GM21528 (cell line): ENCODE results near the gene FHIT.

ENCODE experiments used
- ATAC-seq: cut with Tn5 transposase; IDR thresholded peaks from one replicate; pipeline ENCODE4 v1.9.1; 2021; ENCODE audit warnings: mild to moderate bottlenecking, moderate library complexity; ENCODE audit not compliant: unreplicated experiment, low FRiP score

The FHIT gene

DNA sequence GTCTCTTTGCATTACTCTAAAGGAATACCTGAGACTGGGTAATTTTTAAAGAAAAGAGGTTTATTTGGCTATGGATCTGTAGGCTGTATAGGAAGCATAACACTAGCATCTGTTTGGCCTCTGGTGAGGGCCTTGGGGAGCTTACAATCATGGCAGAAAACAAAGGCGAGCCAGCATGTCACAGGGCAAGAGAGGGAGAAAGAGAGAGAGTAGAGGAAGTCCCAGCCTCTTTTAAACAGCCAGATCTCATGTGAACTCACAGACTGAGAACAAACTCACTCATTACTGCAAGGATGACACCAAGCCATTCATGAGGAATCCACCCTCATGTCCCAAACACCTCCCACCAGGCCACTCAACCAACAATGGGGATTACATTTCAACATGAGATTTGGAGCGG is 974.6 kb downstream of the FHIT start:
- ATAC-seq, result no peak

DNA sequence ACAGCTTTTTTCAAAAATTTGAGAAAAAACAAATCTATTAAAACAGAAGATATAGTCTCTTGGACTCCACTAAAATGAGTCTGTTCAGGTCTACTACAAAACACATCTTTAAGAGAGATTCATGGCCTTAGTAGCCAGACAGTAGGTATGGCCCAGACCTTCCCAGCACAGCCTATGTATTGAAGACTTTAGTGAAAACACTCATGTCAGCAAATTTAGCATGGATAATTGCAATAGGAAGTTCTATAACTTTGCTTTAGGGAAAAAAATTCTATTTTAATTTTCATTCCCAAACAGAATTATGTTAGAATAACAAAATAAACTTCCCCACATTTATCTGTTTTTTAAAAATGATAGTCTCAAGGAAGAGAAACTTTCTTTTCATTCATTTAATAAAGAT is 976.6 kb downstream of the FHIT start:
- ATAC-seq, result no peak

DNA sequence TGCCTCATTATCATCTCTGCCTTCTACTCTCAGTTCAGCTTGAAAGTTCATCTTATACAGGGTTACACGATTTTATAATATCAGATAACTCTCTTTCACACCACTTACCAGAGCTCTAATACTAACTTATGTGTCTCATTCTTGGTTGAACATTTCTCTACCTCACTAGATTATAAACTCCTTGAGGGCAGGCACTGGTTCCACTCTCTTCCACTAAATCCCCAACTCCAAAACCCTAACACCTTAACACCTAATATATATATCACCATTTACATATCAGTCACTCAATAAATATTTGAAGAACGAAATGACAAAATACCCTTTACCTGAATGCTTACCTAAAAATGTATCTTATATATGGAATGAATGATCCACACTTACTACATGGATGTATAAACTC is 977.2 kb downstream of the FHIT start:
- ATAC-seq, result no peak

DNA sequence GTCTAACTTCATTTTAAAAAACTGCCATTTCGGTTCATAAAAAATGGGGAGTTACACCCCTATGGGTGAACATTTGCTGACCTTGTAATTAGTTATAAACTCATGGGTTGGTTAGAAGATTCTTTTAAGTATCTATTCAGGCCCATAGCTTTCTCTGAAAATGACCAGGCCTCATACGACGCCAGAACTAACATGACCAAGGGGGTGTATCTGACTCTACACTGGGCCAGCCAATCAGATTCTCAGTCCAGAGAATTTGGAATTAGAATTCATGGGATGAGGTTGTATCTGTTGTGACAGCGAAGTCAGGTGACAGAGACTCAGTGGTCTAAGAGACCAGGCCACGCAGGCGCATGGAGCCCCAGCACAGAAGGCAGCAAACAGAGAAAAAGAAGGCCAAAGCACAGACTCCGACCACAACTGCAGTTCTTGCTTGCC is 981.4 kb downstream of the FHIT start:
- no peak for ATAC-seq

DNA sequence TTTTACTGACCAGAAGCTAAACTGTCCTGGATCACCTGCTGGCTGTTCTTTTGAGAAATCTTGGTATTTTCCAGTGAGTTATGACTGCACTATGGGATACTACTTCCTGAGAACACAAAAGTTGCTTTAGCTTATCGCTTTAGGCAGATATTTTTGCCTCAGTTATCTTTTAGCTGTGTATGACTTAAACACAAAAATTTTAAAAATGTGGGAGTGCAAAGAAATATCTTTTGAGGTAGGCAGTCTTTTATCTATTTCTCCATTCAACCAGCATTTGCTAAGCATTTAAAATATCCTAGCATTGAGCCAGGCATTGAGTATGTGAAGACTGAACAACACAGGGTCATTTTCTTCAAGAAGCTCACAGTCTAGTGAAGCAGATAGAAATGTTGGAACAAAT is 981.9 kb downstream of the FHIT start:
- no peak for ATAC-seq

DNA sequence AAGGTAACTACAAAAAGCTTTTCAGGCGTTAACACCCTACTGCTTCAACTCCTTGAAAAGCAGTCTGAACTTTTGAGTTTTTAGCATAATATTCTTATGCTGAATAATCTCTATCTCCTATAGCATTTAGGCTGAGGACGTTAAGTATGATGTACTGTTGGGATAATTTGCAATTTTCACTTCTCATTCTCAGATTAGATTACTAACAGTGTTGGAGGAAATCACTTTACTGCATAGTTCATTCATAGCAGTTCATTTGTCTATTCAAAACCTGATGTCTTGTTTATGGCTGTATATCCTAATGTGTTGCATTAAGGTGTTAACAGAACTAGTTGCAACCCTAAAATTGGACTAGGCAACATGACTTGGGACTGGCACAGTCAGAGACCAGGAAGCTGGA is 983.1 kb downstream of the FHIT start:
- ATAC-seq, result no peak

DNA sequence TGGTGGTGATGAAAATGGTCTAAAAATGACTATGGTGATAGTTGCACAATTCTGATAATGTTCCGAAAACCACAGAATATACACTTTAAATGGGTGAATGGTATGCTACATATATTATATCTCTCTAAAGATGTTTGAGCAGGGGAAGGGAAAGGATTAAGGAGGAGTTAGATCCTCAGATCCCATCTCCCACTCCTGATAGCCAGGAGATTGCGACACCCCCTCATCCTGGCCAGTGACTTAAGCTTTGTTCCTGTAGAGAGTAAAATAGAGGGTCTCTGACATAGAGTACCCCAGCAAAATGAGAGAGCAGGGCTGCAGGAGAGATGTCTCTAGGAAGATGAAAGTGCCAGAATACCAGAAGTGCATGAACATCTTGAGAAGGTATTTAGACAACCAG is 984.8 kb downstream of the FHIT start:
- ATAC-seq, result no peak

DNA sequence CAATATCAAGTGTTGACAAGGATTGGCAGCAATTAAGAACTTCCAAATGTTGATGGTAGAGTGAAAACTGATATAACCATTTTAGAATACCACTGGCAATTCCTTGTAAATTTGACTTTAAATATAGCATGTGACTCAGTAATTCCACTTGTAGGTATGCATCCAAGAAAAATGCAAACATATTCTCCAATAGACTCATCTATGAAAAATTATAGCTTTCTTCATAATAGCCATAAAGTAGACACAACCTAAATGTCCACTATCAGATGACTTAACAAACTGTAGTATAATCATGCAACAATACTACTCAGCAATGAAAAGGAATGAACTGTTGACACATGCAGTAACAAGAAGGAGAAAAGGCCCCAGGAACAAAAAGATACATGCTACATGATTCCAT is 988.1 kb downstream of the FHIT start:
- no peak for ATAC-seq

DNA sequence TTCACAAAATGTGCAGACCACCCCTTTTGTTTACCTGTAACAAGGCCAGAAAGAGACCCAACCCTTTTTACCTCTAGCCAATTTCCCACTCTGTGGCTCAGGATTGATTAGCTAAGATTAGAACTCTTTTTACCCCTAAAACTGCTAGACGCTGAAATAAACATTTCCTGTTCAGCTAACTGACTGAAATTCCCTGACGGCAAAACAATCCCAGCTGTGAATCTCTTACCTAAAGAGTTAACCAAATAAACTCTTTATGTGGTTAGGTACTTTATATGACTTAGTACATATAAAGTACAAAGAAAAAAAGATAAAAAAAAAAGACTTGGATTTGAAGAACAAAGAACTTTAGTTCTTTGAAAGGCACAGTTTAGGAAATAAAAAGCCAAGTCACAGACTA is 988.7 kb downstream of the FHIT start:
- ATAC-seq, result no peak

DNA sequence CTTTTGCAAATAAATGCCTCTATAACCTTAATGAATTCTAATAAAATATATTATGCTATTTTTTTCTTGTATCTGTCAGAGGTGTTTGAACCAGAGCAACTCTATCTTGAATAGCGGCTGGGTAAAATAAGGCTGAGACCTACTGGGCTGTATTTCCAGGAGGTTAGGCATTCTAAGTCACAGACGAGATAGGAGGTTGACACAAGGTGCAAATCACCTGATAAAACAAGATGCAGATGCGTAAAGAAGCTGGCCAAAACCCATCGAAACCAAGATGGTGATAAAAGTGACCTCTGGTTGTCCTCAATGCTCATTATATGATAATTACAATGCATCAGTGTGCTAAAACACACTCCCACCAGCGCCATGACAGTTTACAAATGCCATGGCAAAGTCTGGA is 990.7 kb downstream of the FHIT start:
- ATAC-seq, result no peak

DNA sequence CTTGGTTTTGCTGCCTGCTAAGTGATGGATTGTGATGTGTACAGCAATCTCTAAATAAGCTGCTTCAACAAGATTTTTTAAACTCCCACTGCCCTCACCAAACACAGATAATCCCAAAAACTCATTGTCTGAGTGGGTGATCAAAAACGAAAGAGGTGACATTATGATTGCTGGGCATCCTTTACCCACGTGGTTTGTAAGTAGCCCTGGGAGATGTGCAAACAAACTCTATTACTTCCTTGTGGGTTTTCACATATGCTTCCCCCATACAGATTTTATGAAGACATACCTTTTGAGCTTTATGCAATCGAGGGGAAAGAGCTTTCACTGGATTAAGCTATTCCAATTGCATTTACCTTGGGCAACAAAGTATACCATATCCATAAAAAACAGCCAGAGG is 1000.4 kb downstream of the FHIT start:
- no peak for ATAC-seq

DNA sequence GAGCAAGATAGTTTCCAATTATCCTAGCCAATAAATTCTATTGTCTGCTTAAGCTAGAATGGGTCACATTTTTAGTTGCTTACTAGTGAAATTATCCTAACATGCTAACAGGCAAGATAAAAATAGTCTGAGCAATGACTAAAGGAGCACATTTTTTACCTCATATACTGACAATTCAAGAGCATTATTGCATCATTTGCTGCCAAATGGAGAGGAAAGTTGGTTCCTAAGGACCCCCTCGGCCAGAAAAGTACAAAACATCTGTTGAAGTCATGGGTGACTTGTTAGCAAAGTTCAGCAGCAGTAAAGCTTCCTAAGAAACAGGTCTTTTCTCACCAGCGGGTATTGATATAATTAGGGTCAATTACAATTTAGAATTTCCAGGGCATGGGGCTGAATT is 1001.0 kb downstream of the FHIT start:
- no peak for ATAC-seq

DNA sequence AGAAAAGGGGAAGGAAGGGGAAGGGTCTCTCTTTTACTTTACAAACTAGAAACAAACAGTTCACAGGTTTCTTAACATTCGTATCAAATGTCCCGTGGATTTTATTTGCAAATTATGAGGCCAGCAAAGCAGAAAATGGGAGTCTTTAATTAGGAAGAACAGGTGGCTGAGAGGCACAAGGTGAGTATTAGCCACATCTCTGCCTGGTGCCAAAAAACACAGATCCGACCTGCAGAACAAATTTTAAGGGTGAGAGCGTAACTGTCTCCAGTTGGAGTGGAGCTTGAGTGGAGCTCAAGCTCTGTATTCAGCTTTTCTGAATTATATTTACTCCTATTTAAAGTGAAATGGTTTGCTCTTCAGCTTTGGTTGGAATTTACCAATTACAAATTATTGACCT is 1004.9 kb downstream of the FHIT start:
- ATAC-seq, result no peak

DNA sequence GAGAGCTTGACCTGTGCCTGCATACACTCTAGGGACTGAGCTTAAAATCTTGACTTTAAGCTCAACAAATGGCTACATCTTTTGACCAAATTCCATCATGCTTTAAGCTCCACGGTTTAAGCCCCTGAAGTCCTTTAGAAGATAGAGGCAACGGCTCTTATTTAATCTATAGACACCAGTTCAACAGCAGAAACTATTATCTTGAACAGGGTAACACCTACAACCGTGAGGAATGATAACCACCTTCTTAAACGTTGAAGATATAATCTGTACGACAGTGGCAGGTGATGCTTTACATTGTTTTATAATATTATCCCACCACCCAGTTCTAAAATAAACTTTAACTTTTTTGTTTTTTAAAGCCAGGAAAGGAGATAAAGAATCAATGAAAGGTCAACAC is 1007.8 kb downstream of the FHIT start:
- ATAC-seq, result no peak

DNA sequence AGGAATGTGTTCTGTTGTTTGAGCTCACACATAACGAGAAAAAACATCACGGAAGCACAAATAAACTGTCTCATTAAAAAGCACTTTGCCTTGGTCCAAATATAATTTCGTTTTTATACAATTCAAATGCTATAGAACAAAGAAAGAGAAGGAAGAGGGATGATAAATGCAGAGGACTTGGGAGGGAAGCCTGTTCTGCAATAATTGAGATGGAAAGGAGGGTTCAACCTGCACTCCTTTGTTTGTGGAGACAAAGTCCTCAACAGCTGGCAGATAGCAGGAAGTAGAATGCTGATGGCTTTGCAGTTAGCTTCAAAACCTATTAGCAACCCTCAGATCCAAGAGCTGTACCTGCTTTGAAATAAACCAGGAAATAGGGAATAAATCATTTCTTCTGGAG is 1010.8 kb downstream of the FHIT start:
- no peak for ATAC-seq

DNA sequence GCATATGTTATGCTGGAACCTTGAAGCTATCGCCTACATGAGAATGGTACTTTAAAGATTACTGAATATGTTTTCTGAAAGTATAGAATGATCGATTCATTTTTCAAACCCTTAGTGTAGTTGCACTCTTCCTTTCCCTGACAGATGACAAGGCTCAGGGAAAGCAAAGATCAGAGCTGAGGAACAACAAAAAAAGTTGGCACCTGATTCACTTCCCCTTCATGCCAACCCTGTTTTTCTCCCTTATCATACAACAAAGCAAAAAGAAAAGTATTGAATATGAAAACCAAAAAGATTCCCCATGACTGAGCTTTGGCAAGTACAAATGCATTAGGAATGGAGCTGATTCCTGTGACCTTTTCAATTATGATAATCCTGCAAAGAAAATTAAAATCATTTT is 1012.7 kb downstream of the FHIT start:
- no peak for ATAC-seq

DNA sequence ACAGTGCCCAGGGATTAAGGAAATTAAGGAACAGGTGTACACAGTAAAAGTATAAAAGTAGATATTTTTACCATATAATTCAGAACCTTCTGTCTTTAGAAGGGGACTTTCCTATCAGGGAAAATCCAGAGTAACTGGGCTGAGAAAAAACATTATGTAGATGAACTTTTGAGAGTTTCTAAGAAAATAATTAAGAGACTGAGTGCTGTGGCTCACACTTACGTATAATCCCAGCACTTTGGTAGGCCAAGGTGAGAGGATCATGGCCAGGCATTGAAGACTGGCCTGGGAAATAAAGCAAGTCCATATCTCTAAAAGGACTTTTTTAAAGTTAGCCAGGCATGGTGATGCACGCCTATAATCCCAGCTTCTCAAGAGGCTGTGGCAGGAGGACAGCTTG is 1021.8 kb downstream of the FHIT start:
- ATAC-seq, result no peak

DNA sequence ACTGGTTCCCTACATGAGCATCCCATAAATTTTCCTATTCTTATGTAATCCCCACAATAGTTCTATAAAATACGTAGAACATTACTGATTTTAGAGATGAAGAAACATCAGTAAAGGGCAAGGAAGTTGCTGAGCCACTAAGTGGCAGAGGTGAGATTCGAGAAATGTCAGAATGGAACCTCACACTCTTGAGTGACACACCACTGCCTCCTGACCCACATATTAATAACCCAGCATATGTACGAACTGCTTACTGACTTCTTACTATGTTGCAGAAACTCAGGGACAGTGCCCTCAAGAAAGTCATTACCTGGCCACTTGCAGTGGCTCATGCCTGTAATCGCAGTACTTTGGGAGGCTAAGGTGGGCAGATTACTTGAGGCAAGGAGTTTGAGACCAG is 1022.4 kb downstream of the FHIT start:
- no peak for ATAC-seq

DNA sequence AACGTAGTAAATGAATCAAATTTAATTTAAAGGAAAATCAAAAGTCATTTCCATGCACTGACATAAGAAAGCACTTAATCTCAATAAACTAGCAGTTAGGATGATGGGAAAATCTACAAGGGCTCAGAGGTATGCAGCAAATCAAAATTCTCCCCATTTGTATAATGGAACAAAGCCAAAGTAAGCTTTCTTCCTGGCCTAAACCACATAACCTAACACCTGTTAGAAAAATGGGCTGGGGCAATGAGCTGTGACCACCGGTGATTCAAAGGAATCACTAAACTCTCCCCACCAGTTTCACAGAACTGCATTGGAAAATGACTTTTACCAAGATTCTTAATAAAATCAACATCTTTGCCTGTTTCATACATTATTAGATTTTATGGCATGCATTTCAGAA is 1024.3 kb downstream of the FHIT start:
- ATAC-seq, result no peak

DNA sequence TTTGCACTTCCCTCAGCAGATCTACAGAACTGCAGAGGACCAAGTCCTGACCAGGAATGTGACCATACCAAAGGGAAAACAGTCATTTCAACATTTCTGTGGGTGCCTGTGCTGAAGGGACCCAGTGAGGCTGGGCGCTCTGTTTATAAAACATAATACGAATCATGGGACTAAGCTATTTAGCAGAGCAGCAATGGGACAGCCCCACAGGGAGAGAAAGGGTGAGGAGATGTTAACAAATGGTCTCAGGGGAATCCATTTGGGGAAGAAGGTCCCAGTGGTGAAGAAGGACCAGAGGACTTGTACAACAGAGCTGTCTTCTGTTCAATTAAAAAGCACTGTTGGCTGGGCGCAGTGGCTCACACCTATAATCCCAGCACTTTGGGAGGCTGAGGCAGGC is 1025.4 kb downstream of the FHIT start:
- ATAC-seq, result no peak

DNA sequence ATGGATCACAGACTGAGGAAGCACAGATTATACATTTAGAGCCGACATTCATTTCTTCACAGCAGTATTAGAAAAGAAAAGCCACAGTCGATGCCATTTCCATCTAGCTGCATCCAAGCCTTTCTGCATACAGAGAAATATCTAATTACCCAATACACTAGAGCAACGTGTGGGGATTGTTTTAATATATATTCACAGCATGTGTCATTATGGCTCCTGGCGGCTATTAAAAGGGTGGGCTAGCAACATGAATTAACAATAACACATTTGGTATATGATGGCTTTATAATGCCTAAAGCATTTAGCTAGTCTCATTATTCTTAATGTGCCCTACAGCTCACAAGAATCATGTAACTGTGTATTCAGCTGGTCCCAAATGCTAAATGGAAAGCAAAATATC is 1030.5 kb downstream of the FHIT start:
- ATAC-seq, result no peak

DNA sequence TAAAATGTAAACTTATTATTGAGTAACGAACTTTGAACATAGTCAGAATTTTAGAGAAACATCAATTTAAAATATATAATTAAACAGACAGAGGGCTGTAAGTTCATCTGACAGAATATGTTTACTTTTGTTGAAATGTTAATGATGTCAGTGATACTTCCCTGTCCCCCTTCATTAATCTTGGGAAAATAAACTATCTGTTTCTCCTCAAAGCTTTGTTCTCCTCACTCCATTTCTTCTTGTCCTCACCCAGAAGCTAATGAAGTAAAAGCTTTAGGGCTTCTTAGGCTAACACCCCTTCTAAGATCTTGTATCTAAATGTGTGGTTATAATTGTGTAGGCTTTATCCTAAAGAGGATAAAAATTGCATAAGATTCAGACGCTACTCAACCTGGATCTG is 1031.8 kb downstream of the FHIT start:
- no peak for ATAC-seq

DNA sequence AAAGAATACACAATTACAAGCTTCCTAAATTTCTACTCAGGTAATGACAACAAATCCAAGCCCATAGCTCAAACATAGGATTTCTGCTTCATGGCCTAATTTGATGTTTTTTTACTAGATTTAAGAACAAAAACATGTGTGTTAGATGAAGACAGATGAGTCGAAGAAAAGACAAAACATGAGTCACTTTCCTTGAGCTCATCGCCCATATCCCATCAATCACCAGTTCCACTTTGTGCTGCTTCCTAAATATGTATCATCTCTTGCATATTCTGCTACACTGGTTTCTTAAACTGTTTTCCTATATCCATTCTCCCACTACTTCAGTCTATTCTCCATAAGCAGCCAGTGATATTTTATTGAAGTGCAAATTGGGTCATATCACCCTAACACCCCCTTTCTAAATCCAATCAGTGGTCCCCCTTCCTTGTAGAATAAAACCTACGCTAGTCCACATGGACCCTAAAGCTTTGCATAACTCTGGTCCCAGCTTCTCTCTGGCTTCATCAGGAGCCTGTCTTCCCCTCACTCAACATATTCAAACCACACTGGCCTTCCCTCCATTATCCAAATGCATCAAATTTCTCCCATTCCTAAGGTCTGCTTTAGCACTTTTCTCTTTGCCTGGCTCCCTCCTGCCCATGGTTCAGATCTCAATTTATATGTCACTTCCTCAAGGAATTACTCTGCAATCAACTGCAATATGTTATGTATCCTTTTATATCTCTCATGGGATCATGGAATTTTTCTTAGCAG is 1033.9 kb downstream of the FHIT start:
- no peak for ATAC-seq
